KOPT-K1 (cell line): ENCODE measurements around the gene NEAT1.
A peak's percentile ranks its signal among the peaks of the same experiment; 100 is the strongest.

ENCODE experiments used
- H3K27ac ChIP-seq: fragments of 200-600 bp; sonication (generic); 2 replicates; pipeline ENCODE4 v1.5.1; 2016; ENCODE audit warnings: antibody characterized with exemption, mild to moderate bottlenecking, low read depth, low read length; ENCODE audit not compliant: poor library complexity, severe bottlenecking
- H3K36me3 ChIP-seq: fragments of 200-600 bp; sonication (generic); 2 replicates; pipeline ENCODE4 v1.5.1; 2017; ENCODE audit warnings: antibody characterized with exemption, mild to moderate bottlenecking, low read length, moderate library complexity; ENCODE audit not compliant: insufficient read depth
- H3K9me3 ChIP-seq: fragments of 200-600 bp; sonication (generic); 2 replicates; pipeline ENCODE4 v1.5.1; 2017; ENCODE audit warnings: antibody characterized with exemption, low read length, mild to moderate bottlenecking; ENCODE audit not compliant: insufficient read depth, poor library complexity, severe bottlenecking

NEAT1 gene

DNA sequence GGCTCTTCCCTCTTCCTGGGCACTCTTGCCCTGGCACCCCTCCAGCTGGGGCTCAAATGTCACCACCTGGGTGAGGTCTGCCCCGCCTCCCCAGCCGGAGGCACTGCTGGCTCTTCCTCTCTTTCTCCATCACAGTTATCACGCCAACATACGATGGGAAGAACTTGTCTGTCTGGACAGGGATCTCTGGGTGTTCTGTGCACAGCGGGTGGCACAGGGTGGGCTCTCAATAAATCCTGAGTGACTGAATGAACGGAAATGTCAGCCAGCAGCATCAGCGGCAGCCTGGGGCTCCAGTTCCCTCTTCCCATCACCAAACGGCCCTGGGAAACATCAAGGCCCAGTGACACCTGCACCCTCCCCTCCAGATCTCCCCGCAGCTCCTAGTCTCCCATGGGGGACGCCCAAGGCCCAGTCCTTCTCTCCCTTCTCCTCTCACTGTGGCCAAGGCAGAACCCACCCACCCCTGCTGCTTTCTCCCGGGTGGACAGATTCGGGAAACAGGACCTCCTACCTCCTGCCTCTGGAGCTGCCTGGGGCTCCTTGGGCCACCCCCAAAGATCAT, 39.7 kb upstream of the NEAT1 start:
- no peaks in the 10 kb centered on the region for H3K9me3 ChIP-seq
- 0 out of 2 replicates have a peak, but pooled peaks cover under 1% of the 10 kb centered on the region for H3K36me3 ChIP-seq
- peak overlapping the region; percentile 82 for H3K27ac ChIP-seq

DNA sequence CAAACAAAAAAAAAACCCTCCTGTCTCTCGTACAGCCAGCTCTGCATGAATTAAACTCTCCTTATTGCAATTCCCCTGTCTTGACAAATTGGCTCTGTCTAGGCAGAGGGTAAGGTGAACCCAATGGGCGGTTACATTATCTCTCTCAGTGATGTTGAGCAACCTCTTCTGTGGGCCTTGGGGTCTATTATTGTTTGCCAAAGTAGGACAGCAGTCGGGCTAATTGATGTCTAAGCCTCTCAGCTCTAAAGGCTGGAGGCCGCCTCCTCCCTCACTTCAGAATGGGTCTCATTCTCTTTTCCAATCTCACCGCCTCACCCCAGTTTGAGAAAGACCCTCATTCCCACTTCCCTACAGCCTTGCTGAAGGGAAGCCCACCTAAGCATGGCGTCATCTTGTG, 38.8 kb upstream of the NEAT1 start:
- no peak overlapping the region for H3K27ac ChIP-seq
- no peaks in the 10 kb centered on the region for H3K9me3 ChIP-seq
- H3K36me3 ChIP-seq: 0 out of 2 replicates have a peak, but pooled peaks cover 8% of the 10 kb centered on the region

DNA sequence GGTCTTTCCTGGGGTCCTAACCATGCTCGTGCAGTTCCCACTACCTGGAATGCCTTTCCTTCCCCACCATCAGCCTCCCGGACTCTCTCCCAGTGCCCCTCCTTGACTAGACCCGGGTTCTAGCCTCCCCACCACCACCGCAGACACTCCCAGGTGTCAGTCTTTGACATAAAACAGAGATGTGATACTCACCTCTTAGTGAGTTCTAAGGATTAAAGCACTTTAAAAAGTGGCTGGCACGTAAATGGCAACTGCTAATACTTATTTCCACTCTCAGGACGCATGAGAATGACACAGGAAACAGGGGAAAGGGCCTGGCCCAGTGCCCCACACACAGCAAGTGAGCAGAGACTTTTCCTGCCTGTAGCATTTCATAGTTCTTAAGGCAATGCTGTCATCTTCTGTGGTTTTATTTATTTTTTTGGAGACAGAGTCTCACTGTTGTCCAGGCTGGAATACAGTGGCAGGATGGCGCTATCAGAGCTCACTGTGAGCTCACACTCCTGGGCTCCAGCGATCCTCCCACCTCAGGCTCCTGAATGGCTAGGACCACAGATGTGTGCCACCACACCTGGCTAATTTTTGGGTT, 38.2 kb upstream of the NEAT1 start:
- Histone ChIP-seq H3K9me3 (no peaks in the 10 kb centered on the region), H3K36me3 (peaks cover 15% of the 10 kb centered on the region; the same call in 1 of the 2 replicates), H3K27ac (peak overlapping the region; percentile 35)

DNA sequence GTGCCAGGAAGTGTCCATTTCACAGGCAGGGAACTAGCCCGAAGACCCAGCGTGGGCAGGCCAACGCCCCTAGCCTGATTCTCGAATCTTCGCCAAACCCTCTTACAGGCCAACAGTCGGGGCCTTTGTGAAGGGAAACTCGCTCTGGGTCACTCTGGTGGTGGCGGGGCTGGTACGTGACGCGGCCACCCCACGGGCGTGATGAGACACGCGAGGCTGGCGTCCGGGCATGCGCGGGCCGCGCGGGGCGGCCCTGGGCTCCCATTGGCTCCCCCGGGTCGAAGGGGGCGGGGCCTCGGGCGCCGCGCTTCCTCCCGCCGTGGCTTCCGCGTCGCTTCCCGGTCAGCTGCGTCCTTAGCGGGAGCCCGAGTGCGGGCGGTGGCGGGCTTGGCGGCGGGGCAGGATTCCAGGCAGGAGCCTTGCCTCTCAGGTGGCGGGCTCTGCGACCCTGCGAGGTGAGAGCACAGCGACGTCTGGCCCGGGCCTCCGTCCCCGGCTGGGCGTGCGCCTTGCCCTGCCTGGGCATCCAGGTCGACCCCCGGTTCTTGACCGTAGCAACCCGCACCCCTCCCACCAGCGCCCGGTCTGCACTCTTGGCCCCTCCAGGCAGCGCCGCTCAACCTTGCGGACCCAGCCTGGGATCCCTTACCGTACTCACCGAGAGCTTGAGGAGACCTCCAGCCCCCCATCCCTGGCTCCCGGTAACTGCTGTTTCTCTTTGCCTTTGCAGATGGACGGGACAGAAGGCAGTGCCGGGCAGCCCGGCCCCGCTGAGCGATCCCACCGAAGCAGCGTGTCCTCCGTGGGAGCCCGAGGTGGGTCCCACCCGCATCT, 36.1 kb upstream of the NEAT1 start, which contains the start of gene FRMD8:
TSS of gene FRMD8 (plus strand) at position 331 of the 834 bp plus-strand sequence. CDS start at position 731, 400 bp downstream.
- Histone ChIP-seq H3K9me3 (no peaks in the 10 kb centered on the region), H3K27ac (peak within 1 kb of the TSS; percentile 72), H3K36me3 (peaks cover 33% of the 10 kb centered on the region)

DNA sequence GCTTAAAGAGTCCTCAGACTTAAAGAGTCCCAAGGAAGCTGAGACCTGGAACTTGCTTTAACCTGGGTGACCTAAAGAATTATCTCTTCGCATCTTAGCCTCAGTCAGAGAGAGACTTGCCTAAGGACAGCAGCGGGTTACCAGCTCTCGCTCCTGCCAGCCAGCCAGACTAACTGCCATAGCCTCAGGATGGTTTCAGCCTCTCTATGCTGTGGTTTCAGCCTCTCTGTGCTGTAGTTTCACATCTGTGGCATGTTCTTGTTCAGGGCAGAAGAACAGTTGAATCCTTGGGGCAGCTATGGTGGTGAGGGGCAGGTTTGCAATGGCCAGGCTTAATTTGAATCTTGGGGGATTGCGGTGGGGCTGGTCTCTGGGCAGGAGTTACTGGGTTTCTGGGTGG, 33.9 kb upstream of the NEAT1 start:
- Histone ChIP-seq H3K9me3 (no peaks in the 10 kb centered on the region), H3K36me3 (peaks cover 54% of the 10 kb centered on the region), H3K27ac (peak overlapping the region; percentile 18)

DNA sequence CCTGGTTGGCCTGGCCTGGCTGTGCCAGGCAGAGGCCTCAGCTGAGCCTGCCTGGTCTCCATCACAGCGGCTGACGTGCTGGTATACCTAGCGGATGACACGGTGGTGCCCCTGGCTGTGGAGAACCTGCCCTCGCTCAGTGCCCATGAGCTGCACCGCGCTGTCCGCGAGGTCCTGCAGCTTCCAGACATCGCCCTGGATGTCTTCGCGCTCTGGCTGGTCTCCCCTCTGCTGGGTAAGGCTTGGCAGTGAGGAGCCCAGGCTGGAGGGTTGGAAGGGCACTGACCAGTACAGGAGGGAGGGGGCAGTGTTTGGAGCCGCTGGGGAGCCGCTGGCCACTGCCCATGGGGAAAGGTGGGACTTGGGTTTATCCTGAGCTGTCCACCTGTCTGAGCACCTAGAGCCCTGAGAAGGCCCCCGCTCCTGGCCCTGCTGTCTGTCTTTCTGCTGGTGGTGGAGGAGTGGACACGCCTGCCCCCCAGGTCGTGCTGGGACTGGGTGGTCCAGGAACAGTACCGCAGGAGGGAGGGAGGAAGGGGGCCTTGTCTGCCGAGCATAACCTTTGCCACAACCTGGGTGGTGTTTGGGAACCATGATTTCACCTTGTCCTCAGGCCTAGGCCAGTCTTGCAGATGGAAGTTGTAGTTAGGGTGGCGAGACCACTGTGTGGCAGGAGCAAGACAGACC, 33.2 kb upstream of the NEAT1 start:
- Histone ChIP-seq H3K27ac (peak overlapping the region; percentile 18), H3K36me3 (peaks cover 61% of the 10 kb centered on the region), H3K9me3 (no peaks in the 10 kb centered on the region)

DNA sequence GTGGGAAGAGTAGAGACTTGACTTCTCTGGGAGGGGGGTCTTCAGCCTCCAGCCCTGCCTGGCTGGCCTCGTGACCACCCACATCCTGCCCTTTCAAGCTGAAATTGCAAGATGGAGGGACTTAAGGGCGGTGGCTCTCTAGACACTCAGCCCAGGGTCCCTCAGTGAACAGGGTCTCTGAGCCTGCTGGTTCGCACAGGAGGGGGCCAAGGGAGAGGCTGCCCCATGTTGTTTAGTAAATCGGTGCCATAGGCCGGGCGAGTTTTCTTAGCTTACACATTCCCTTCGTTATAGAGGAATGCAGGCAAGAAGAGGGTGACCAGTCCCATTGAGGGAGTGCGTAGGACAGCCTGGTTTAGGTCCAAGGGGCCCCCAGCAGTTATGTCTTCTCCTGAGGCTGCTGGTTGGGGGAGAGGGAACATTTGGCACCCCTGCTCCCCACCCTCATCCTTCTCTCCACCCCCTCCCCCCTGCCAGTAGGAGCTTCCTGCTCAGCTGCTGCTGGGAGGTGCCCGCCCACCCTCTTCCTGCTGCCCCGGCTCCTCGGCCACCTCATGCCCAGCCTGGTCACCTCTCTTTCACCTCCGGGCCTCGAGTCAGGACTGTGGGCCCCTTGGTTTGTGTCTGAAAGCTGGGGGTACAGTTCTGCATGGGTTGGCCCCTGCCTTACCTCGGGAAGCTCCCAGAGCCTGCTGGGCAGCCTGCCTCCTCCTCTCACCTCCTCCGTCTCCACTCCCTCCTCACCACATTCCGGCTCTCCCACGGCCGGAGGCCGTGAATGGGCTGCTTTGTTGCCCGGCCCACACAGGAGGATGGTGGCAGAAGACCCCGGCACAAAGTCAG, 32.3 kb upstream of the NEAT1 start:
- H3K36me3 ChIP-seq: peaks cover 67% of the 10 kb centered on the region
- H3K9me3 ChIP-seq: no peaks in the 10 kb centered on the region
- peak overlapping the region; percentile 18 for H3K27ac ChIP-seq

DNA sequence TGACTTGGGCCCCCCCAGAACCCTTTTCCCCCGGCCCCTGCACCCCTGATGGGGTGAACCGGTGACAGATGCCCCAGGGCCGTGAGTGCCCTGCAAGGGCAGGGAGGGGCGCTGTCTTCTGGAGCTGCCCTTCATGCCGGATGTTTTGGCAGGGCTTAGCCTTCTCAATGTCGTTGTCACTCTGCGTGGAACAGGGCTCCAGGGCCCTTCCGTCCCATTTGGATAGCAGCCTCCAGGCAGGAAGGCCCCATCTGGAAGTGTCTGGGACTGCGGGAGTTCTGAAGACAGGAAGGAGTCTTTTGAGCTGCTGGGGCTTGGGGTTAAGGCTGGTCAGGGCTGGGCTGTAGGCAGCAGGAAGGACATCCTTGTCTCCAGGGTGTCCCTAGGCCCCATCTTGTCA, 31.6 kb upstream of the NEAT1 start:
- peaks cover 72% of the 10 kb centered on the region for H3K36me3 ChIP-seq
- H3K9me3 ChIP-seq: no peaks in the 10 kb centered on the region
- no peak overlapping the region for H3K27ac ChIP-seq

- no peak overlapping the region for H3K27ac ChIP-seq
- peaks cover 85% of the 10 kb centered on the region for H3K36me3 ChIP-seq
- no peaks in the 10 kb centered on the region for H3K9me3 ChIP-seq
These were observed 30.3 kb upstream of the NEAT1 start for GRCh38 chr11:65392186-65392829.

- Histone ChIP-seq H3K36me3 (peaks cover 90% of the 10 kb centered on the region), H3K9me3 (no peaks in the 10 kb centered on the region), H3K27ac (no peak overlapping the region)
These were observed 29.7 kb upstream of the NEAT1 start for GRCh38 chr11:65392899-65393298.

- H3K27ac ChIP-seq: no peak overlapping the region
- H3K9me3 ChIP-seq: no peaks in the 10 kb centered on the region
- H3K36me3 ChIP-seq: peaks cover 90% of the 10 kb centered on the region
These were observed 29.0 kb upstream of the NEAT1 start for GRCh38 chr11:65393513-65394079.

DNA sequence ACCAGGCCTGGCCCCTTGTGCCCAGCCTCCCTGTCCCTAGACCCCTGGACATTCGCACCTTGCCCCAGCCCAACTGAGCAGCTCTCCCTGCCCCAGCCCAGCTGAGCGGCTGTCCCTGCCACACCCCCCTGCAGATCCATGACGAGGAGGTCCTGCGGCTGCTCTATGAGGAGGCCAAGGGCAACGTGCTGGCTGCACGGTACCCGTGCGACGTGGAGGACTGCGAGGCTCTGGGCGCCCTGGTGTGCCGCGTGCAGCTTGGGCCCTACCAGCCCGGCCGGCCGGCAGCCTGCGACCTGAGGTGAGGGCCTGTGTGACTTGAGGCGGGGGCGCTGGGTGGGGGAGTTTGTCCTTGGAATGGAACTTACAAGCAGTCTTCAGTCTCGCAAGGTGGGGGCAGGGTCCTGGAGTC, 28.5 kb upstream of the NEAT1 start:
- H3K9me3 ChIP-seq: no peaks in the 10 kb centered on the region
- no peak overlapping the region for H3K27ac ChIP-seq
- peaks cover 90% of the 10 kb centered on the region for H3K36me3 ChIP-seq

GRCh38 chr11:65395961-65396530, 26.6 kb upstream of the NEAT1 start:
- H3K9me3 ChIP-seq: no peaks in the 10 kb centered on the region
- H3K36me3 ChIP-seq: peaks cover 90% of the 10 kb centered on the region
- no peak overlapping the region for H3K27ac ChIP-seq
